H9 (cell line): Measurements from ENCODE around the gene NACA. TPM values are rescaled to one million over a fixed set of nuclear protein-coding genes. Genes with fewer than 3 reads are reported as not detected.

Source experiments
- DNase-seq: peaks from one replicate; pipeline ENCODE4 v3.0.0-alpha.2; 2017
- H2AFZ ChIP-seq: one replicate; pipeline ENCODE4 v1.6.1; 2013; ENCODE audit warnings: mild to moderate bottlenecking, low read length, control low read depth, moderate library complexity
- H2AK5ac ChIP-seq: 2 replicates; pipeline ENCODE4 v1.6.1; 2013; ENCODE audit warnings: low read length, control low read depth, mixed read lengths; ENCODE audit not compliant: insufficient read length
- H2BK120ac ChIP-seq: one replicate; pipeline ENCODE4 v1.6.1; 2013; ENCODE audit warnings: low read depth, mild to moderate bottlenecking, low read length, control low read depth, inconsistent platforms; ENCODE audit not compliant: poor library complexity, severe bottlenecking
- H2BK12ac ChIP-seq: 2 replicates; pipeline ENCODE4 v1.6.1; 2013; ENCODE audit warnings: low read length, control low read depth, mixed read lengths, low read depth; ENCODE audit not compliant: insufficient read length
- H2BK15ac ChIP-seq: 2 replicates; pipeline ENCODE4 v1.6.1; 2013; ENCODE audit warnings: low read depth, low read length, control low read depth
- H2BK20ac ChIP-seq: one replicate; pipeline ENCODE4 v1.6.1; 2013; ENCODE audit warnings: low read depth, mild to moderate bottlenecking, low read length, control low read depth, inconsistent platforms; ENCODE audit not compliant: poor library complexity, severe bottlenecking
- H2BK5ac ChIP-seq: 2 replicates; pipeline ENCODE4 v1.6.1; 2013; ENCODE audit warnings: low read length, control low read depth, mixed read lengths; ENCODE audit not compliant: insufficient read length
- H3K14ac ChIP-seq: 2 replicates; pipeline ENCODE4 v1.6.1; 2013; ENCODE audit warnings: low read length, control low read depth; ENCODE audit not compliant: insufficient read depth
- H3K18ac ChIP-seq: 2 replicates; pipeline ENCODE4 v1.6.1; 2013; ENCODE audit warnings: low read depth, mild to moderate bottlenecking, mixed read lengths, low read length, control low read depth; ENCODE audit not compliant: insufficient read length
- H3K23ac ChIP-seq: 2 replicates; pipeline ENCODE4 v1.6.1; 2013; ENCODE audit warnings: low read length, control low read depth, mixed read lengths, low read depth; ENCODE audit not compliant: insufficient read length
- H3K23me2 ChIP-seq: 2 replicates; pipeline ENCODE4 v1.6.1; 2013; ENCODE audit warnings: low read depth, mild to moderate bottlenecking, mixed read lengths, low read length, control low read depth; ENCODE audit not compliant: insufficient read length, poor library complexity, severe bottlenecking
- H3K27ac ChIP-seq: 2 replicates; pipeline ENCODE4 v1.5.1; 2013; ENCODE audit warnings: low read length, control low read depth, mixed read lengths, low read depth; ENCODE audit not compliant: insufficient read length
- H3K27me3 ChIP-seq: 2 replicates; pipeline ENCODE4 v1.6.1; 2013; ENCODE audit warnings: low read length, control low read depth, inconsistent platforms; ENCODE audit not compliant: insufficient read depth
- H3K4ac ChIP-seq: 2 replicates; pipeline ENCODE4 v1.6.1; 2013; ENCODE audit warnings: low read depth, mild to moderate bottlenecking, control low read depth, inconsistent platforms, low read length, moderate library complexity
- H3K4me1 ChIP-seq: 2 replicates; pipeline ENCODE4 v1.6.1; 2013; ENCODE audit warnings: low read length, control low read depth, inconsistent platforms; ENCODE audit not compliant: insufficient read depth
- H3K4me2 ChIP-seq: 2 replicates; pipeline ENCODE4 v1.6.1; 2013; ENCODE audit warnings: low read length, control low read depth, mixed read lengths; ENCODE audit not compliant: insufficient read length, insufficient read depth
- H3K56ac ChIP-seq: 2 replicates; pipeline ENCODE4 v1.6.1; 2013; ENCODE audit warnings: low read depth, mild to moderate bottlenecking, mixed read lengths, low read length, control low read depth; ENCODE audit not compliant: insufficient read length
- H3K79me1 ChIP-seq: 2 replicates; pipeline ENCODE4 v1.6.1; 2013; ENCODE audit warnings: low read depth, mild to moderate bottlenecking, moderate library complexity, low read length, control low read depth, inconsistent platforms; ENCODE audit not compliant: insufficient read depth, poor library complexity, severe bottlenecking
- H3K79me2 ChIP-seq: 2 replicates; pipeline ENCODE4 v1.6.1; 2013; ENCODE audit warnings: low read length, control low read depth, inconsistent platforms; ENCODE audit not compliant: insufficient read depth
- H3K9ac ChIP-seq: 2 replicates; pipeline ENCODE4 v1.6.1; 2013; ENCODE audit warnings: low read length, control low read depth, mixed read lengths; ENCODE audit not compliant: insufficient read length; ENCODE audit errors: extremely low read depth
- H3K9me3 ChIP-seq: one replicate; pipeline ENCODE4 v1.6.1; 2013; ENCODE audit warnings: low read depth, low read length, inconsistent platforms; ENCODE audit not compliant: control insufficient read depth
- H3T11ph ChIP-seq: one replicate; pipeline ENCODE4 v1.6.1; 2013; ENCODE audit warnings: mild to moderate bottlenecking, low read length, control low read depth, inconsistent platforms
- H4K20me1 ChIP-seq: one replicate; pipeline ENCODE4 v1.6.1; 2013; ENCODE audit not compliant: control insufficient read depth, insufficient read length, insufficient read depth
- H4K5ac ChIP-seq: 2 replicates; pipeline ENCODE4 v1.6.1; 2013; ENCODE audit warnings: low read depth, mild to moderate bottlenecking, mixed read lengths, low read length, control low read depth; ENCODE audit not compliant: insufficient read length
- H4K8ac ChIP-seq: replicated peaks from 2 replicates; pipeline ENCODE4 v1.6.1; 2013; ENCODE audit warnings: low read length, control low read depth, mixed read lengths, low read depth; ENCODE audit not compliant: insufficient read length
- H4K91ac ChIP-seq: 2 replicates; pipeline ENCODE4 v1.6.1; 2013; ENCODE audit warnings: low read depth, mild to moderate bottlenecking, moderate library complexity, mixed read lengths, low read length, control low read depth; ENCODE audit not compliant: insufficient read length
- H3K27ac Mint-ChIP-seq, 3 experiments: 2 replicates in 2 of 3; 3 replicates in 1 of 3; pipeline ENCODE4 v1.8.0; 2020 to 2021; ENCODE audit warnings: mixed read lengths in 3 of 3, mild to moderate bottlenecking in 1 of 3, moderate library complexity in 1 of 3
- H3K27me3 Mint-ChIP-seq: 2 replicates; pipeline ENCODE4 v1.8.0; 2021; ENCODE audit warnings: low read depth, mild to moderate bottlenecking, moderate library complexity, mixed read lengths
- H3K36me3 Mint-ChIP-seq, 3 experiments: 2 replicates in 2 of 3; 3 replicates in 1 of 3; pipeline ENCODE4 v1.8.0; 2020 to 2021; ENCODE audit warnings: low read depth in 3 of 3, mixed read lengths in 3 of 3; ENCODE audit not compliant: insufficient read depth in 1 of 3
- H3K4me1 Mint-ChIP-seq, 2 experiments: 2 replicates each; pipeline ENCODE4 v1.8.0; 2020; ENCODE audit warnings: mixed read lengths in 2 of 2
- H3K4me3 Mint-ChIP-seq, 2 experiments: 2 replicates in 1 of 2; 3 replicates in 1 of 2; pipeline ENCODE4 v1.8.0; 2020 to 2021; ENCODE audit warnings: mild to moderate bottlenecking in 2 of 2, mixed read lengths in 2 of 2, moderate library complexity in 1 of 2
- H3K9me3 Mint-ChIP-seq, 2 experiments: 2 replicates in 1 of 2; 3 replicates in 1 of 2; pipeline ENCODE4 v1.8.0; 2020; ENCODE audit warnings: mild to moderate bottlenecking in 2 of 2, mixed read lengths in 2 of 2, moderate library complexity in 1 of 2
- CTCF ChIP-seq: fragments of 200-600 bp; sonication (generic); conservative IDR thresholded peaks from 3 replicates; pipeline ENCODE4 v1.8.0; 2021; ENCODE audit warnings: antibody characterized with exemption, mild to moderate bottlenecking
- WGBS: extraction: QIAGEN DNeasy Blood & Tissue Kit; methylation state at CpG from one replicate; pipeline ENCODE4 v1.1.7; 2013; ENCODE audit warnings: missing lambda C conversion rate, low lambda C conversion rate, mixed read lengths; ENCODE audit not compliant: insufficient read length; ENCODE audit errors: extremely low coverage; 5-methylcytosine and 5-hydroxymethylcytosine counted together
- total RNA-seq: library from RNA; stranded (reverse); gene quantifications from 2 replicates; pipeline ENCODE4 v1.2.1, GENCODE V29; 2021

Gene NACA
- total RNA-seq, 1 experiment from 2014 or later, result 1,204 TPM

- Histone ChIP-seq H3K27ac (no peak overlapping the region), H3K9ac (peak overlapping the region; percentile 17)
These were observed 2.3 kb downstream of the NACA start for GRCh38 chr12:56722832-56723231.

More at GRCh38 chr12:56722832-56723231, 2.3 kb downstream of the NACA start:
- H4K8ac ChIP-seq, result no peak overlapping the region
- no peak overlapping the region for H2AK5ac ChIP-seq
- no peak overlapping the region for H3K4ac ChIP-seq
- no peak overlapping the region for H3K14ac ChIP-seq
- no peak overlapping the region for H2AFZ ChIP-seq
- H3K4me1 Mint-ChIP-seq, result peaks cover 57 to 62% of the 10 kb centered on the region in 2 experiments
- H3K79me2 ChIP-seq, result peaks cover 52% of the 10 kb centered on the region; the same call in 1 of the 2 replicates
- H3K23me2 ChIP-seq, result peaks cover 10% of the 10 kb centered on the region
- no peak overlapping the region for H2BK5ac ChIP-seq
- H3K4me2 ChIP-seq, result peak overlapping the region; percentile 22
- peak overlapping the region; percentile 99 to 100 for H3K4me3 Mint-ChIP-seq
- no peak overlapping the region for H3K18ac ChIP-seq
- WGBS, result no CpG with 5 or more reads among the region's 4 CpGs
- H4K91ac ChIP-seq, result no peak overlapping the region
- H3K9me3 Mint-ChIP-seq, result no peaks in the 10 kb centered on the region
- no peak overlapping the region for H3K23ac ChIP-seq
- H3T11ph ChIP-seq, result no peak overlapping the region
- no peak overlapping the region for H2BK12ac ChIP-seq
- no peak overlapping the region for H2BK20ac ChIP-seq
- H4K20me1 ChIP-seq, result no peaks in the 10 kb centered on the region
- H3K27me3 Mint-ChIP-seq, result no peaks in the 10 kb centered on the region
- H2BK15ac ChIP-seq, result no peak overlapping the region
- no peak overlapping the region for H2BK120ac ChIP-seq
- peak overlapping the region in 1 of 3 experiments; percentile 21; a peak in 1 of 7 replicates for H3K27ac Mint-ChIP-seq
- H3K56ac ChIP-seq, result no peak overlapping the region
- DNase-seq, result no peak
- no peaks in the 10 kb centered on the region for H3K27me3 ChIP-seq
- peaks cover 10% of the 10 kb centered on the region for H3K4me1 ChIP-seq
- H3K79me1 ChIP-seq, result peaks cover 11% of the 10 kb centered on the region
- H4K5ac ChIP-seq, result no peak overlapping the region
- no peak for TF ChIP-seq CTCF
- no peaks in the 10 kb centered on the region for H3K9me3 ChIP-seq
- H3K36me3 Mint-ChIP-seq, result peaks cover 57 to 76% (median 69%) of the 10 kb centered on the region in 3 experiments
